ENCODE measurements around the gene SOX11.

DNA sequence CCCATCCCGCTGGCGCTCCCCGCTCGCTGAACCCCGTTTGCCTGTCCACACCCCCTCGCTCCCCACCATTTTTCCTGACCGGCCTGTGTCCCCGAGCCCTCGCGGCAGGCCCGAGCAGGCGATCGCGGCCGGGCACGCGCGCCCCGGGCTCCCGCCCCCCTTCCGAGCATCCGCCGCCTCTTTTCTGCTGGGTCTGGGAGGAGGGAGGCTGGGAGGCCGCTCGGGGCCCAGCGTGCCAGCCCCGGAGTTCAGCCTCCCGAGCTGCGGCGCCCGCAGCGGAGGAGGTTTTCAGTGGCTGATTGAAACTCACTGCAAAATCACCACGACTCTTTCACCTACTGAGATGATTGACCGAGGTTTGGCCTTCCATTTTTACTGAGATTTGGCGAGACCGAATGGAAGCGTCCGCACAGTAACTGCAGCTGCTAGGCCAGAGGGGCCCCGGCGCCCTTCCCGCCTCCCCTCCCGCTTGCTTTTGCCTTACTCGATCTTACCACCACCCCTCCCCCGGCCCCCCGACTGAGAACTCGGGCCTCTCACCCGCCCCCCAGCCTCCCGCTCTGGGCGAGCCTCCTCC is 4.8 kb downstream of the SOX11 start:
- TF ChIP-seq GATA2 (IDR thresholded peaks at IDR 0.05; ENCODE audit: low read depth, low read length) = no peak
- TF ChIP-seq GATA3 (IDR thresholded peaks at IDR 0.05; ENCODE audit: low read depth, low read length) = no peak
